ENCODE data around the gene HOXA13. TPM values are rescaled to one million over a fixed set of nuclear protein-coding genes. Genes with fewer than 3 reads are reported as not detected.

HOXA13 gene
- total RNA-seq, 2 experiments from 2014 or later = not detected

DNA sequence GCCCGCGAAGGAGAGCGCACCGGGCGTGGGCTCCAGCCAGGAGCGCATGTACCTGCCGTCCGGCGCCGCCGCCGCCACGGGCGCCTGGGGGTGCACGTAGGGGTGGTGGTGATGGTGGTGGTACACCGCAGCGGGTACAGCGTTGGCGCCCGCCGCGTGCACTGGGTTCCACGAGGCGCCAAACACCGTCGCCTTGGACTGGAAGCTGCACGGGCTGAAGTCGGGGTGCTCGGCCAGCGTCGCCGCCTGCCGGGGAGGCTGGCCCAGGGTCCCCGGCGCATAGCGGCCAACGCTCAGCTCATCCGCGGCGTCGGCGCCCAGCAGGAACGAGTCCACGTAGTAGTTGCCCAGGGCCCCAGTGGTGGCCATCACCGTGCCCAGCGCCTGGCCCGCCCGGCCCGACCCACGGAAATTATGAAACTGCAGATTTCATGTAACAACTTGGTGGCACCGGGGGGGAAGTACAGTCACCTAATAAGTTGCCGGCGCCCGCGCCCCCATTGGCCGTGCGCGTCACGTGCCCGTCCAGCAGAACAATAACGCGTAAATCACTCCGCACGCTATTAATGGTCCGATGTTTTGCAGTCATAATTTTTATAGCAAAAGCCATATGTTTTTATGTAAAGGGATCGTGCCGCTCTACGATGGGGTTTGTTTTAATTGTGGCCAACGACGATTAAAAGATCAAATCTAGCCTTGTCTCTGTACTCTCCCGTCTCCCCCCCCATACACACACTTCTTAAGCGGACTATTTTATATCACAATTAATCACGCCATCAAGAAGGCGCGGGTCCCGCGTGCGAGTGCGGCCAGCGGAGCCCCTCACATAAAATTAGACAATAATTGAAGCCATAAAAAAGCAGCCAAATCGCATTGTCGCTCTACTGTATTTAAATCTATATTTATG lies 34.5 kb downstream of the HOXA13 start, which contains the start of gene HOXA9:
Gene HOXA9 (minus strand): TSS at position 449 of the 907 bp plus-strand sequence. CDS start 80 bp downstream, at position 369.
- Mint-ChIP-seq H3K27me3 (peaks cover 78% of the 10 kb centered on the region), H3K4me3 (peak within 1 kb of the TSS; percentile 38), H3K27ac (no peak within 1 kb of the TSS), H3K4me1 (ENCODE audit: low read depth) (peaks cover 28% of the 10 kb centered on the region), H3K36me3 (ENCODE audit: low read depth) (no peaks in the 10 kb centered on the region), H3K9me3 (no peaks in the 10 kb centered on the region)
- ChIA-PET CTCF (interaction anchor here (1.0 to 1.9 kb wide), 7 partner anchors 8 to 483 kb away, joined by 3 to 5 read pairs (median 4); no protein-coding TSS in a partner anchor), POLR2A (interaction anchor here (1.2 kb wide), 2 partner anchors 10 to 13 kb away, joined by 4 read pairs; partner anchors contain the start of gene HOXA3)
- ATAC-seq (no peak), DNase-seq (no peak)
- no peak for TF ChIP-seq CTCF (IDR thresholded peaks at IDR 0.05)
- intact Hi-C loops (cut with micrococcal nuclease) = loop anchor here (5.0 kb wide), 1 partner anchor 37 kb away; the partner anchor contains the start of gene HOXA13

DNA sequence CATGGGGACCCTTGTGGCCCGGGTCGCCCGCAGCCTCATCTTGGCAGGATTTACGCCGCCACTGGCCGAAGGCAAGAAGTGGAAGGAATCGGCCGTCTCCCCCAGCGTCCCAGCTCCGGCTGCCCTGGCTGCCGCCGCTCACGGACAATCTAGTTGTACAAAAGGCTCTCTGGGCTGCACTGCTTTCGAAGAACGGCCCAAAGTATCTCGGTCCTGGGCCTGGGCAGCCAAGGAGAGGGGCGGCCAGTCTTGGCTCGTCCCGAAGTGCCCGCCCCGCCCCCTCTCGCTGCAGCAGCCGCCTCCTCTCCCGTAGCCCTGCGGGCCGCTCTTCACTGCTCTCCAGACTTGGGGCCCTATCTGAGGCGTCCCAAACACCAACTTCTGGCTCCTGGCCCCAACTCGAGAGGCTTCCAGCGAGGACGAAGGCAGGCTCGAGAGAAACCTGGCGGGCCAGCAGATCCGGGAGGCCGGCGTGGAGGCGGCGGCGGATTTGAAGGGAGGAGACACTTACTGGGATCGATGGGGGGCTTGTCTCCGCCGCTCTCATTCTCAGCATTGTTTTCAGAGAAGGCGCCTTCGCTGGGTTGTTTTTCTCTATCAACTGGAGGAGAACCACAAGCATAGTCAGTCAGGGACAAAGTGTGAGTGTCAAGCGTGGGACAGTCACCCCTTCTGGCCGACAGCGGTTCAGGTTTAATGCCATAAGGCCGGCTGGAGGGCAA lies 35.4 kb downstream of the HOXA13 start:
- no peak overlapping the region for H3K4me3 Mint-ChIP-seq
- H3K27me3 Mint-ChIP-seq = peaks cover 80% of the 10 kb centered on the region
- CTCF ChIA-PET = interaction anchor here (4.5 kb wide), 1 partner anchor 11 kb away, joined by 61 read pairs; the partner anchor contains the start of gene HOXA10
- H3K36me3 Mint-ChIP-seq (ENCODE audit: low read depth) = no peaks in the 10 kb centered on the region
- intact Hi-C loops (cut with micrococcal nuclease) = loop anchor here (5.0 kb wide), 1 partner anchor 38 kb away; the partner anchor contains the start of gene HOXA13
- TF ChIP-seq CTCF (IDR thresholded peaks at IDR 0.05) = no peak
- POLR2A ChIA-PET = no interaction called here
- no peaks in the 10 kb centered on the region for H3K9me3 Mint-ChIP-seq
- peaks cover 32% of the 10 kb centered on the region for H3K4me1 Mint-ChIP-seq (ENCODE audit: low read depth)
- no peak for DNase-seq
- ATAC-seq = no peak
- no peak overlapping the region for H3K27ac Mint-ChIP-seq

- H3K27me3 Mint-ChIP-seq = peaks cover 80% of the 10 kb centered on the region
- ChIA-PET CTCF (interaction anchor here (4.0 to 4.5 kb wide), 2 partner anchors 11 to 13 kb away, joined by 61 to 63 read pairs; partner anchors contain the start of genes HOXA10 and HOXA3), POLR2A (no interaction called here)
- TF ChIP-seq CTCF (IDR thresholded peaks at IDR 0.05) = no peak
- no peak overlapping the region for H3K27ac Mint-ChIP-seq
- ATAC-seq (no peak), DNase-seq (no peak)
- H3K36me3 Mint-ChIP-seq (ENCODE audit: low read depth) = no peaks in the 10 kb centered on the region
- H3K4me3 Mint-ChIP-seq = no peak overlapping the region
- intact Hi-C loops (cut with micrococcal nuclease) = no loop called here
- peaks cover 31% of the 10 kb centered on the region for H3K4me1 Mint-ChIP-seq (ENCODE audit: low read depth)
- no peaks in the 10 kb centered on the region for H3K9me3 Mint-ChIP-seq
Measured at GRCh38 chr7:27164045-27164366, 35.9 kb downstream of the HOXA13 start.

- POLR2A ChIA-PET = interaction anchor here (0.6 kb wide), 1 partner anchor 37 kb away, joined by 3 read pairs; no protein-coding TSS in a partner anchor
- DNase-seq (no peak), ATAC-seq (no peak)
- Mint-ChIP-seq H3K27ac (no peak overlapping the region), H3K27me3 (peaks cover 80% of the 10 kb centered on the region), H3K36me3 (ENCODE audit: low read depth) (no peaks in the 10 kb centered on the region), H3K4me1 (ENCODE audit: low read depth) (peaks cover 30% of the 10 kb centered on the region), H3K9me3 (no peaks in the 10 kb centered on the region), H3K4me3 (no peak overlapping the region)
- CTCF ChIA-PET = interaction anchor here (0.6 to 4.5 kb wide), 4 partner anchors 12 to 1691 kb away, joined by 3 to 63 read pairs (median 34); partner anchors contain the start of genes HOXA10 and HOXA3
- intact Hi-C loops (cut with micrococcal nuclease) = no loop called here
- no peak for TF ChIP-seq CTCF (IDR thresholded peaks at IDR 0.05)
Measured at GRCh38 chr7:27163288-27164044, 36.4 kb downstream of the HOXA13 start.
